Measurements from ENCODE around the gene GJC1. TPM values are rescaled to one million over a fixed set of nuclear protein-coding genes. Genes with fewer than 3 reads are reported as not detected.

The GJC1 gene
- total RNA-seq: 2.9 and 4.6 TPM in 2 replicates

DNA sequence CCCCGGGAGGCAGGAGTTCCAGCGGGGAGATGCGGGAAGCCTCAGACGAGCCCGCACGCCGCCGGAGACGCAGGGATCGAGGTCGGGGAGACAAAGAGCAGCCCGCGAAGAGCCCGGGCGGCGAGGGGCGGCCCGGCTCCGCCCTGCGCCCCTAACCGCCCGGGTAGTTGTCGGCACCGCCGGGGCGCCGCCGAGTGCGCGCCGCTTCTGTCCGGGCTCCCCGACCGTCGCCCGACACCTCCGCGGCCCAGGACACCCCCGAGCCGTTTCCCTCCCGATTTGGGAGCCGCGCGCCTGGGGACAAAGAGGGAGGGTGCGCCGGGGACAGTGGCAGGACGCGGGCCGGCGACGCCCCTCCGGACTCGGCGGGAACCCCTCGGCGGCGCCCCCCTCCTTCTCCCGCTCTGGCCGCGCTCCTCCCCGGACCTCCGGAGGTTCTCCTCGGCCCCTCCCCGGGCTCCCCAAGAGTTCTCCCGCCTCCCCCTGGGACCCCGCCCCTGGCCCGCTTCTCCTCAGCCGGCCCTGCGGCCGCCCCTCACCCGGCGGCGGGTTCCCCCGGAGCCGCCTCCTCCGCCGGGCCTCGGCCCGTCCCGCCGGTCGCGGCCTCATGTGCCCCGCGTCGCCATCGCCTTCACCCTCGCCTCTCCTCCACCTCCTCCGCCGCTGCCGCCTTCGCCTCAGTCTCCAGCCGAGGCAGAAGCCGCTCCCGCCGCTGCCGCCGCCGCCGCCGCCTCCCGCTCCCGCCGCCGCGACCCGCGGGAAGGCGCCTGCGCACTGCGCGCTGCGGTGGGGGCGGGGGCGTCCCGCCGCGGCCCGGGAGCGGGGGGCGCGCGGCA lies at the start of gene GJC1:
GJC1 (minus strand) TSS at position 765 of the 836 bp plus-strand sequence. CDS start 24,470 bp downstream, outside the sequence.

DNA sequence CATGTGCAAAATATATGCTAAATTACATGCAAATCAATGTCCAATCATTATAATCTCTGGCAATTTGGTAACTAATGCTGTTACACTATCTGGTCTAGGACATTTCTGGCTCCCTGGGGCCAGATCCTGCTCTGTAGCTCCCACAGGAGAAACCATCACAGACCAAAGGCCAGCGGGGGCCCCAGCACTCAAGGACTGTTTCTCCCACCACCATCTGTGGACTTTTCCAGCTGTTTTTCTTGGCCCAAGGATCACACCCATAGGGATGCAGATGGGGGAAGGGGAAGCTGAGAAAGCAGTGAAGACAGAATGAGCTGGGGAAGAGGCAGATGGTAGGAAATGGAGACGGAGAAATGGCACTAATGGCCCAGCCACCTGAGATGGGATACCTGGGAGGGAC lies 17.5 kb upstream of the GJC1 start, which contains the start of gene HIGD1B:
HIGD1B (plus strand) TSS at position 298 of the 400 bp plus-strand sequence. CDS start 270 bp downstream, outside the sequence.

DNA sequence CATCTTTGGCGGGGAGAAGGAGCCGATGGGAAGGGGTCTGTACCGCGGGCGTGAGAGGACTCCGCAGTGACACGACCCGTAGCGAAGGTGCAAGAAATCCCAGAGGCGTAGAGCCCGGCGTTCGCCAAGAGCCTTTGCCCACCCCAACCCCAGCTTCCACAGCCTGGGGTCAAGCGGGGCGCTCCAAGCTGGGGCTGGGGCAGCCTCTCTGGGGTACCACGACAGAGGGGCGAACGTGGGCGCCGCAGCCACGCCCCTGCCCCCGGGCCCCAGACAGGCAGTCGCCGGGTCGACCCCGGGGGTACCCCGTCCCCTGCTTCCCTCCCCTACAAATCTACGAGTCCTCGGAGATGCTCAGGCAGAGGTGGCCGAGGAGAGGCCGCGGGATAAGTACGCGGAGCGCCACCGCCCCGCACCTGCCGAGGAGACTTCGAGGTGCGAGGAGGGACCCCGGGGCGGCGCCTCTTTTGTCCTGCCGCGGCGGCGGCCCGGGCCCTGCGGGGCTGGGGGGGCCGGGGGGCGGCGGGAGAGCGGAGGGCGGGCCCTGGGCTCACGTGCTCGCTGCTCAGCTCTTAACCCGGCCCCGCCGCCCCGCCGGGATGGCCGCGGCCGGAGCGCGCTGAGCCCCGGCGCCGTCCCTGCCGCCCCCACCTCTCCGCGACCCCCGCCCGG lies 71.5 kb downstream of the GJC1 start, which contains the start of gene ADAM11:
ADAM11 (plus strand) TSS at position 575 of the 672 bp plus-strand sequence. CDS start 212 bp downstream, outside the sequence.

Other genes starting within 250 kb of the GJC1 start
- gene MEIOC, start 173.8 kb downstream of the GJC1 start, total RNA-seq: not detected in 2 replicates
- gene CCDC43, start 140.5 kb downstream of the GJC1 start, total RNA-seq: 31.1 and 35.2 TPM in 2 replicates
- gene DBF4B, start 121.6 kb downstream of the GJC1 start, total RNA-seq: 0.98 and 1.7 TPM in 2 replicates
- gene ADAM11, start 71.3 kb downstream of the GJC1 start, total RNA-seq: under 0.01 TPM in 1 of 2 replicates, not detected in the other
- gene HIGD1B, start 17.6 kb upstream of the GJC1 start, total RNA-seq: not detected in 2 replicates
- gene EFTUD2, start 69.2 kb upstream of the GJC1 start, total RNA-seq: 112 and 155 TPM in 2 replicates
- gene GFAP, start 85.2 kb upstream of the GJC1 start, total RNA-seq: not detected in 2 replicates
- gene KIF18B, start 117.5 kb upstream of the GJC1 start, total RNA-seq: 0.33 and 0.34 TPM in 2 replicates
- not detected in 2 replicates for gene C1QL1, start 138.0 kb upstream of the GJC1 start, total RNA-seq
- gene DCAKD, start 221.3 kb upstream of the GJC1 start, total RNA-seq: 18.6 and 26.2 TPM in 2 replicates
- gene NMT1, start 231.0 kb upstream of the GJC1 start, total RNA-seq: 43.7 and 60.3 TPM in 2 replicates